ENCODE results near the gene FAM83E.

GRCh38 chr19:48634424-48635262, 19.8 kb upstream of the FAM83E start:
- TF ChIP-seq TARDBP (IDR thresholded peaks at IDR 0.05) = no peak
- TF ChIP-seq FOXK2 (IDR thresholded peaks at IDR 0.05) = no peak
- no peak for TF ChIP-seq ELF4 (IDR thresholded peaks at IDR 0.05)
- no peak for TF ChIP-seq NFRKB (IDR thresholded peaks at IDR 0.05)
- TF ChIP-seq SUZ12 (IDR thresholded peaks at IDR 0.05) = no peak
- no peak; the same call in 1 of the 2 replicates for TF ChIP-seq BHLHE40 (IDR thresholded peaks at IDR 0.05; ENCODE audit: borderline replicate concordance)
- no peak for TF ChIP-seq HDGF (IDR thresholded peaks at IDR 0.05; ENCODE audit: borderline replicate concordance)
- TF ChIP-seq ZNF384 (IDR thresholded peaks at IDR 0.05) = no peak
- no peak for TF ChIP-seq SP1 (IDR thresholded peaks at IDR 0.05)
